IMR-90 (cell line): ENCODE results near the gene ACTR5. TPM values are rescaled to one million over a fixed set of nuclear protein-coding genes. Genes with fewer than 3 reads are reported as not detected.

Experiments
- ATAC-seq: fragments of 200-7000 bp; cut with Tn5 transposase; 2 replicates; pipeline ENCODE4 v1.9.1; 2020; ENCODE audit warnings: low read depth, mild to moderate bottlenecking, moderate library complexity
- BruUV-seq: library from RNA; stranded (reverse); fragments of 400-500 nt; replicated peaks from 2 replicates; lab custom pipeline; 2021; lab: Mats Ljungman, UMichigan
- CTCF ChIA-PET: fragments of 300-600 bp; formaldehyde crosslinking; extraction: SDS; loops from one replicate; lab custom pipeline; 2021; ENCODE audit warnings: antibody characterized with exemption; lab: Yijun Ruan, JAX
- POLR2A ChIA-PET: fragments of 300-600 bp; sonication (Branson Sonifier 250); formaldehyde crosslinking; loops from one replicate; lab custom pipeline; 2022; ENCODE audit warnings: antibody characterized with exemption; ENCODE audit not compliant: unreplicated experiment; lab: Charles Lee
- DNase-seq: peaks from one replicate; pipeline ENCODE4 v3.0.0; 2013
- H2AFZ ChIP-seq: replicated peaks from 2 replicates; pipeline ENCODE3; 2013; ENCODE audit warnings: low read length, mild to moderate bottlenecking; ENCODE audit not compliant: poor library complexity
- H2AK5ac ChIP-seq: 2 replicates; pipeline ENCODE4 v1.6.1; 2013; ENCODE audit warnings: low read depth, low read length, inconsistent platforms
- H2AK9ac ChIP-seq: replicated peaks from 2 replicates; pipeline ENCODE3; 2013; ENCODE audit warnings: mild to moderate bottlenecking, low read depth, low read length, moderate library complexity; ENCODE audit not compliant: poor library complexity
- H2BK120ac ChIP-seq: 2 replicates; pipeline ENCODE4 v1.6.1; 2013; ENCODE audit warnings: low read depth, low read length, inconsistent platforms
- H2BK15ac ChIP-seq: 3 replicates; pipeline ENCODE4 v1.6.1; 2013; ENCODE audit warnings: low read depth, low read length, inconsistent platforms
- H2BK20ac ChIP-seq: 2 replicates; pipeline ENCODE4 v1.6.1; 2013; ENCODE audit warnings: low read depth, mild to moderate bottlenecking, inconsistent platforms, low read length, moderate library complexity
- H2BK5ac ChIP-seq: 2 replicates; pipeline ENCODE4 v1.6.1; 2013; ENCODE audit warnings: mild to moderate bottlenecking, low read depth, low read length, inconsistent platforms; ENCODE audit not compliant: poor library complexity, severe bottlenecking
- H3K14ac ChIP-seq: replicated peaks from 2 replicates; pipeline ENCODE4 v1.6.1; 2013; ENCODE audit warnings: low read depth, low read length, inconsistent platforms
- H3K18ac ChIP-seq: 2 replicates; pipeline ENCODE4 v1.6.1; 2013; ENCODE audit warnings: low read depth, low read length, control low read depth
- H3K23ac ChIP-seq: 2 replicates; pipeline ENCODE4 v1.6.1; 2013; ENCODE audit warnings: low read depth, low read length, inconsistent platforms
- H3K27ac ChIP-seq: 2 replicates; pipeline ENCODE4 v1.5.1; 2013; ENCODE audit warnings: mild to moderate bottlenecking, control low read depth, low read length; ENCODE audit not compliant: insufficient read depth
- H3K27me3 ChIP-seq: 2 replicates; pipeline ENCODE4 v1.6.1; 2013; ENCODE audit warnings: low read length; ENCODE audit not compliant: control insufficient read depth, insufficient read depth
- H3K36me3 ChIP-seq: 2 replicates; pipeline ENCODE4 v1.6.1; 2013; ENCODE audit warnings: low read length, mixed read lengths; ENCODE audit not compliant: control insufficient read depth, insufficient read depth
- H3K4ac ChIP-seq: 2 replicates; pipeline ENCODE4 v1.6.1; 2013; ENCODE audit warnings: low read depth, low read length, inconsistent platforms
- H3K4me1 ChIP-seq: 2 replicates; pipeline ENCODE4 v1.6.1; 2013; ENCODE audit warnings: low read length, mixed read lengths; ENCODE audit not compliant: control insufficient read depth, insufficient read depth
- H3K4me2 ChIP-seq: 2 replicates; pipeline ENCODE4 v1.6.1; 2013; ENCODE audit warnings: low read depth, mild to moderate bottlenecking, control low read depth, low read length, moderate library complexity
- H3K4me3 ChIP-seq: 2 replicates; pipeline ENCODE4 v1.5.1; 2013; ENCODE audit warnings: low read depth, mild to moderate bottlenecking, control low read depth, low read length, moderate library complexity; ENCODE audit not compliant: insufficient read depth
- H3K56ac ChIP-seq: 2 replicates; pipeline ENCODE4 v1.6.1; 2013; ENCODE audit warnings: low read length, inconsistent platforms; ENCODE audit not compliant: insufficient read depth; ENCODE audit errors: extremely low read depth
- H3K79me1 ChIP-seq, 2 experiments: 2 replicates each; pipeline ENCODE4 v1.6.1; 2013; ENCODE audit warnings: low read length in 2 of 2, inconsistent platforms in 1 of 2, low read depth in 1 of 2
- H3K9ac ChIP-seq: 2 replicates; pipeline ENCODE4 v1.6.1; 2013; ENCODE audit warnings: low read depth, low read length, control low read depth
- H3K9me1 ChIP-seq: 2 replicates; pipeline ENCODE4 v1.6.1; 2013; ENCODE audit warnings: low read length, inconsistent platforms; ENCODE audit not compliant: insufficient read depth
- H3K9me3 ChIP-seq: 2 replicates; pipeline ENCODE4 v1.6.1; 2013; ENCODE audit warnings: low read length; ENCODE audit not compliant: control insufficient read depth, insufficient read depth
- H4K20me1 ChIP-seq: 2 replicates; pipeline ENCODE4 v1.6.1; 2013; ENCODE audit warnings: low read length, inconsistent platforms; ENCODE audit not compliant: insufficient read depth
- H4K5ac ChIP-seq: 2 replicates; pipeline ENCODE4 v1.6.1; 2013; ENCODE audit warnings: mild to moderate bottlenecking, low read depth, low read length, control low read depth
- H4K8ac ChIP-seq, 2 experiments: 2 replicates each; pipeline ENCODE4 v1.6.1; 2013; ENCODE audit warnings: low read depth in 2 of 2, low read length in 2 of 2, control low read depth in 1 of 2, inconsistent platforms in 1 of 2
- H4K91ac ChIP-seq: 2 replicates; pipeline ENCODE4 v1.6.1; 2013; ENCODE audit warnings: low read depth, low read length, inconsistent platforms; ENCODE audit not compliant: insufficient read depth
- BHLHE40 ChIP-seq: fragments of 150-350 bp; IDR thresholded peaks from 2 replicates; pipeline ENCODE4 v1.6.1; 2016; ENCODE audit warnings: mild to moderate bottlenecking, low read depth, low read length
- CHD1 ChIP-seq: IDR thresholded peaks from 2 replicates; pipeline ENCODE4 v1.6.1; 2012; ENCODE audit warnings: low read depth, low read length, improper control_type of control experiment
- FOS ChIP-seq: fragments of 150-350 bp; IDR thresholded peaks from 2 replicates; pipeline ENCODE4 v1.6.1; 2016; ENCODE audit warnings: low read depth, low read length
- MAFK ChIP-seq: IDR thresholded peaks from 2 replicates; pipeline ENCODE4 v1.6.1; 2012; ENCODE audit warnings: low read depth, low read length, improper control_type of control experiment
- MAZ ChIP-seq: IDR thresholded peaks from 2 replicates; pipeline ENCODE4 v1.6.1; 2012; ENCODE audit warnings: low read depth, mild to moderate bottlenecking, low read length, improper control_type of control experiment, moderate library complexity, borderline replicate concordance
- MXI1 ChIP-seq: IDR thresholded peaks from 2 replicates; pipeline ENCODE4 v1.6.1; 2012; ENCODE audit warnings: low read depth, mild to moderate bottlenecking, low read length, moderate library complexity, borderline replicate concordance
- NFE2L2 ChIP-seq: fragments of 150-350 bp; IDR thresholded peaks from 2 replicates; pipeline ENCODE4 v1.6.1; 2016; ENCODE audit warnings: low read depth, mild to moderate bottlenecking, low read length
- POLR2A ChIP-seq: IDR thresholded peaks from 2 replicates; pipeline ENCODE4 v1.6.1; 2012; ENCODE audit warnings: mild to moderate bottlenecking, low read depth, low read length
- RAD21 ChIP-seq: IDR thresholded peaks from 2 replicates; pipeline ENCODE4 v1.6.1; 2012; ENCODE audit warnings: low read length, improper control_type of control experiment
- RCOR1 ChIP-seq: IDR thresholded peaks from 2 replicates; pipeline ENCODE4 v1.6.1; 2012; ENCODE audit warnings: mild to moderate bottlenecking, low read length, improper control_type of control experiment; ENCODE audit not compliant: insufficient replicate concordance
- WGBS, 2 experiments: methylation state at CpG; one replicate each; pipeline versions ENCODE4 v1.1.5 to v1.1.7; 2013; ENCODE audit warnings: missing lambda C conversion rate in 2 of 2; ENCODE audit not compliant: insufficient read length in 1 of 2; ENCODE audit errors: extremely low coverage in 2 of 2; 5-methylcytosine and 5-hydroxymethylcytosine counted together
- dilution Hi-C: fragments of 300-500 bp; cut with HindIII; formaldehyde crosslinking; loops from one replicate; pipeline ENCODE4 v1.14.3; 2018; ENCODE audit warnings: low sequenced_read_pairs; ENCODE audit not compliant: unreplicated experiment
- in situ Hi-C: fragments of 300-500 bp; cut with MboI; formaldehyde crosslinking; loops from 3 replicates; pipeline ENCODE4 v1.14.3; 2019; ENCODE audit warnings: low sequenced_read_pairs, inconsistent platforms, mixed read lengths
- intact Hi-C: fragments of 100-400 bp; cut with micrococcal nuclease; formaldehyde crosslinking; loops from 2 replicates; pipeline ENCODE4 v1.10.0; 2022
- polyA plus RNA-seq, 3 experiments: library from polyadenylated mRNA; depleted of rRNA; stranded (reverse); fragments of >200 nt; gene quantifications; 2 replicates each; pipeline ENCODE4 v1.2.3, GENCODE V29; 2012; ENCODE audit warnings: low replicate concordance in 1 of 3
- total RNA-seq: library from RNA; depleted of rRNA; stranded (reverse); fragments of >200 nt; gene quantifications from 2 replicates; pipeline ENCODE4 v1.2.3, GENCODE V29; 2012
- TF ChIP-seq, protein P1 (sequence below): fragments of 150-350 bp; IDR thresholded peaks from 2 replicates; pipeline ENCODE4 v1.6.1; 2017; ENCODE audit warnings: mild to moderate bottlenecking, antibody characterized with exemption, low read length, low read depth
- TF ChIP-seq, protein P2 (sequence below): fragments of 150-350 bp; IDR thresholded peaks from 2 replicates; pipeline ENCODE4 v1.6.1; 2016; ENCODE audit warnings: low read depth, mild to moderate bottlenecking, low read length, moderate library complexity, borderline replicate concordance

The ACTR5 gene
- total and polyA plus RNA-seq, 2 of the 4 experiments (the other 2 are of a cell fraction): 5.9 to 6.6 TPM

DNA sequence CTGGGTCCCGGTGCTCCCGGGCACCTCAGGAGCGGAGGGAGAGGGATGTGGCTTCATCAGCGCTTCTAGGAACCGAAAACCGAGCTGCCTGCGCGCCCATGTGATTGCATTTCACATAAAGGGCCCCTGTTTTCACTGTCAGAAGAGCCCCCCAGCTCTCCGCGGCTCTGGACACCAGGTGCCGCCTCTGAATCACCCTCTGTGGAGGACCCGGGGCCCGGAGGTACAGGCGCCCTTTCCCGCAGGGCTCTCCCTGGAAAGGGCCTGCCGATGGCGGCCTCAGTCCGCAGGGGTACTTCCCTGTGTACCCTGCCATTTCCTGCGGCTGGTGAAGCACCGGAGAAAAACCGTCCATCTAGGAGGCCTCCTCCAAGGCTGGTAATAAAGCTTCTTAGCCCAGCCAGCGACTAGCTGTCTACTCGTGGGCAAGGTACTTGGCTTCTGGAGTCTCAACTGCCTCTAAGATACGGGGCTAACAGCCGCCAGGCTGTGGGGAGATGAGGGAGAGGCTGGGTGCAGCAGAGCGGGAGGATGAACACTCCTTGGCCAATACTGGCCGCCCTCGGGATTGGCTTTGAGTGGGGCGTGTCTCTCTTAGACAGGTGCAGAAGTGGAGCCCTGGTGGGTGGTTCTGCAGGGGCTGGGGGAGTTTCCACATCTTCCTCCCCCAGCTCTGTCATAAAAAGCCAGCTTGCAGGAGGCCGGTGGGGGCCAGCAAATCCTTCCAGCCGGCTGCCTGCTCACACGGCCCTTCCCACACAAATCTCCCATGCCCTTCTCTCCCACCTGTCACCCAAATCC, 58.8 kb downstream of the ACTR5 start (continued):
- no peak for TF ChIP-seq RCOR1
- TF ChIP-seq BHLHE40: no peak
- TF ChIP-seq MXI1: no peak
- TF ChIP-seq POLR2A: no peak
- no peak for TF ChIP-seq FOS
- TF ChIP-seq MAZ: no peak
- TF ChIP-seq RAD21: no peak

DNA sequence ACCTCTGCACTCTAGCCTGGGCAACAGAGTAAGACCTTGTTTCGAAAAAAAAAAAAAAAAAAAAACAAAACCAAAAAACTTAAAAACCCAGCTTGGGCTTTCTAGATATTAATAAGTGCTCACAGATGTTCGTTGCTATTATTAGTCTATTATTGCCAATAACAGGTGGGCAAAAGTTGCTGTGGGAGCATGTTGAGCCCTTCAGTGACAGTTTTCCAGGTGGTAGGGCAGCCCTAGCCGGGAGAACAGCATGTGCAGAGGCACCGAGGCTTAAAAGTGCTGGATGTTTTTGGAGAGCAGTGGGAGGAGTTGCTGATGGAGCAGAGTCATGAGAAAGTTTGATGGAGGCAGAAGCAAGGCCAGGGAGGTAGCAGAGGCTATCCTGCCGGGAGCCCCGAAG, 61.7 kb downstream of the ACTR5 start:
- no peak overlapping the region for H3K23ac ChIP-seq
- no peak overlapping the region for H3K4me2 ChIP-seq
- no peak overlapping the region for H3K4me3 ChIP-seq
- H3K9me3 ChIP-seq: no peaks in the 10 kb centered on the region
- H2AK9ac ChIP-seq: no peak overlapping the region
- H3K4ac ChIP-seq: no peak overlapping the region
- peaks cover 63% of the 10 kb centered on the region for H3K27me3 ChIP-seq
- H3K9ac ChIP-seq: no peak overlapping the region
- no peak overlapping the region for H3K14ac ChIP-seq
- dilution Hi-C loops (no loop called here), intact Hi-C loops (no loop called here), in situ Hi-C loops (no loop called here)
- no peaks in the 10 kb centered on the region for H4K20me1 ChIP-seq
- H3K18ac ChIP-seq: no peak overlapping the region
- H3K56ac ChIP-seq: no peak overlapping the region
- H3K79me1 ChIP-seq: no peaks in the 10 kb centered on the region
- ATAC-seq (no peak), DNase-seq (no peak)
- no peaks in the 10 kb centered on the region for H3K4me1 ChIP-seq
- no peak overlapping the region for H4K8ac ChIP-seq
- BruUV-seq: no TSS peak
- H2BK15ac ChIP-seq: no peak overlapping the region
- H2AFZ ChIP-seq: no peak overlapping the region
- no peak overlapping the region for H4K5ac ChIP-seq
- H3K36me3 ChIP-seq: no peaks in the 10 kb centered on the region
- POLR2A ChIA-PET: no interaction called here
- CTCF ChIA-PET: no interaction called here
- no peak overlapping the region for H2BK20ac ChIP-seq
- H3K9me1 ChIP-seq: no peaks in the 10 kb centered on the region
- H2BK5ac ChIP-seq: no peak overlapping the region
- no CpG with 5 or more reads among the region's 6 CpGs for WGBS, 2 experiments
- H4K91ac ChIP-seq: no peak overlapping the region
- H2BK120ac ChIP-seq: no peak overlapping the region
- H3K27ac ChIP-seq: no peak overlapping the region
- no peak overlapping the region for H2AK5ac ChIP-seq
- TF ChIP-seq NFE2L2 (no peak), BHLHE40 (no peak), CHD1 (no peak), POLR2A (no peak), MXI1 (no peak), FOS (no peak), MAFK (no peak), MAZ (no peak), RAD21 (no peak)
- TF ChIP-seq, protein P1, sequence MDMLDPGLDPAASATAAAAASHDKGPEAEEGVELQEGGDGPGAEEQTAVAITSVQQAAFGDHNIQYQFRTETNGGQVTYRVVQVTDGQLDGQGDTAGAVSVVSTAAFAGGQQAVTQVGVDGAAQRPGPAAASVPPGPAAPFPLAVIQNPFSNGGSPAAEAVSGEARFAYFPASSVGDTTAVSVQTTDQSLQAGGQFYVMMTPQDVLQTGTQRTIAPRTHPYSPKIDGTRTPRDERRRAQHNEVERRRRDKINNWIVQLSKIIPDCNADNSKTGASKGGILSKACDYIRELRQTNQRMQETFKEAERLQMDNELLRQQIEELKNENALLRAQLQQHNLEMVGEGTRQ: no peak
- TF ChIP-seq, protein P2, sequence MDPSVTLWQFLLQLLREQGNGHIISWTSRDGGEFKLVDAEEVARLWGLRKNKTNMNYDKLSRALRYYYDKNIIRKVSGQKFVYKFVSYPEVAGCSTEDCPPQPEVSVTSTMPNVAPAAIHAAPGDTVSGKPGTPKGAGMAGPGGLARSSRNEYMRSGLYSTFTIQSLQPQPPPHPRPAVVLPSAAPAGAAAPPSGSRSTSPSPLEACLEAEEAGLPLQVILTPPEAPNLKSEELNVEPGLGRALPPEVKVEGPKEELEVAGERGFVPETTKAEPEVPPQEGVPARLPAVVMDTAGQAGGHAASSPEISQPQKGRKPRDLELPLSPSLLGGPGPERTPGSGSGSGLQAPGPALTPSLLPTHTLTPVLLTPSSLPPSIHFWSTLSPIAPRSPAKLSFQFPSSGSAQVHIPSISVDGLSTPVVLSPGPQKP: no peak
